HG03135 (cell line): Measurements from ENCODE around the gene CNTN4.

Source experiments
- ATAC-seq: cut with Tn5 transposase; IDR thresholded peaks from one replicate; pipeline ENCODE4 v1.9.1; 2021; ENCODE audit warnings: mild to moderate bottlenecking, moderate library complexity; ENCODE audit not compliant: unreplicated experiment

CNTN4 gene

GRCh38 chr3:2375376-2375775, 276.7 kb downstream of the CNTN4 start:
- ATAC-seq = no peak

GRCh38 chr3:2377281-2377680, 278.6 kb downstream of the CNTN4 start:
- ATAC-seq = no peak

GRCh38 chr3:2390926-2391532, 292.4 kb downstream of the CNTN4 start:
- ATAC-seq = no peak

GRCh38 chr3:2391896-2392295, 293.2 kb downstream of the CNTN4 start:
- ATAC-seq = no peak

- no peak for ATAC-seq
Measured at GRCh38 chr3:2392981-2393380, 294.3 kb downstream of the CNTN4 start.

- ATAC-seq = no peak
Measured at GRCh38 chr3:2415083-2415482, 316.4 kb downstream of the CNTN4 start.

- ATAC-seq = no peak
Measured at GRCh38 chr3:2420919-2421318, 322.3 kb downstream of the CNTN4 start.

- ATAC-seq = no peak
Measured at GRCh38 chr3:2423143-2423542, 324.5 kb downstream of the CNTN4 start.

- no peak for ATAC-seq
Measured at GRCh38 chr3:2441558-2441957, 342.9 kb downstream of the CNTN4 start.

GRCh38 chr3:2446146-2446545, 347.5 kb downstream of the CNTN4 start:
- ATAC-seq = no peak

GRCh38 chr3:2452249-2452648, 353.6 kb downstream of the CNTN4 start:
- no peak for ATAC-seq

- ATAC-seq = no peak
Measured at GRCh38 chr3:2454865-2455264, 356.2 kb downstream of the CNTN4 start.

- no peak for ATAC-seq
Measured at GRCh38 chr3:2456788-2457187, 358.1 kb downstream of the CNTN4 start.

GRCh38 chr3:2458816-2459215, 360.1 kb downstream of the CNTN4 start:
- ATAC-seq = no peak

GRCh38 chr3:2465842-2466241, 367.2 kb downstream of the CNTN4 start:
- no peak for ATAC-seq

- ATAC-seq = no peak
Measured at GRCh38 chr3:2468816-2469215, 370.1 kb downstream of the CNTN4 start.

GRCh38 chr3:2476996-2477395, 378.3 kb downstream of the CNTN4 start:
- ATAC-seq = no peak

- no peak for ATAC-seq
Measured at GRCh38 chr3:2477620-2478019, 379.0 kb downstream of the CNTN4 start.

GRCh38 chr3:2484162-2485026, 385.7 kb downstream of the CNTN4 start:
- no peak for ATAC-seq

GRCh38 chr3:2485027-2485375, 386.3 kb downstream of the CNTN4 start:
- ATAC-seq = no peak

GRCh38 chr3:2495746-2496145, 397.1 kb downstream of the CNTN4 start:
- ATAC-seq = no peak

- no peak for ATAC-seq
Measured at GRCh38 chr3:2504912-2505311, 406.2 kb downstream of the CNTN4 start.

- ATAC-seq = no peak
Measured at GRCh38 chr3:2506776-2507175, 408.1 kb downstream of the CNTN4 start.
